IMR-90 (cell line): ENCODE measurements around the gene ZNF800. TPM values are rescaled to one million over a fixed set of nuclear protein-coding genes. Genes with fewer than 3 reads are reported as not detected.

Experiments used
- ATAC-seq: fragments of 200-7000 bp; cut with Tn5 transposase; 2 replicates; pipeline ENCODE4 v1.9.1; 2020; ENCODE audit warnings: low read depth, mild to moderate bottlenecking, moderate library complexity
- BruUV-seq: library from RNA; stranded (reverse); fragments of 400-500 nt; replicated peaks from 2 replicates; lab custom pipeline; 2021; lab: Mats Ljungman, UMichigan
- CTCF ChIA-PET: fragments of 300-600 bp; formaldehyde crosslinking; extraction: SDS; loops from one replicate; lab custom pipeline; 2021; ENCODE audit warnings: antibody characterized with exemption; lab: Yijun Ruan, JAX
- POLR2A ChIA-PET: fragments of 300-600 bp; sonication (Branson Sonifier 250); formaldehyde crosslinking; loops from one replicate; lab custom pipeline; 2022; ENCODE audit warnings: antibody characterized with exemption; ENCODE audit not compliant: unreplicated experiment; lab: Charles Lee
- DNase-seq: peaks from one replicate; pipeline ENCODE4 v3.0.0; 2013
- H2AFZ ChIP-seq: replicated peaks from 2 replicates; pipeline ENCODE3; 2013; ENCODE audit warnings: low read length, mild to moderate bottlenecking; ENCODE audit not compliant: poor library complexity
- H2AK5ac ChIP-seq: 2 replicates; pipeline ENCODE4 v1.6.1; 2013; ENCODE audit warnings: low read depth, low read length, inconsistent platforms
- H2AK9ac ChIP-seq: replicated peaks from 2 replicates; pipeline ENCODE3; 2013; ENCODE audit warnings: mild to moderate bottlenecking, low read depth, low read length, moderate library complexity; ENCODE audit not compliant: poor library complexity
- H2BK120ac ChIP-seq: 2 replicates; pipeline ENCODE4 v1.6.1; 2013; ENCODE audit warnings: low read depth, low read length, inconsistent platforms
- H2BK15ac ChIP-seq: 3 replicates; pipeline ENCODE4 v1.6.1; 2013; ENCODE audit warnings: low read depth, low read length, inconsistent platforms
- H2BK20ac ChIP-seq: 2 replicates; pipeline ENCODE4 v1.6.1; 2013; ENCODE audit warnings: low read depth, mild to moderate bottlenecking, inconsistent platforms, low read length, moderate library complexity
- H2BK5ac ChIP-seq: 2 replicates; pipeline ENCODE4 v1.6.1; 2013; ENCODE audit warnings: mild to moderate bottlenecking, low read depth, low read length, inconsistent platforms; ENCODE audit not compliant: poor library complexity, severe bottlenecking
- H3K14ac ChIP-seq: replicated peaks from 2 replicates; pipeline ENCODE4 v1.6.1; 2013; ENCODE audit warnings: low read depth, low read length, inconsistent platforms
- H3K18ac ChIP-seq: 2 replicates; pipeline ENCODE4 v1.6.1; 2013; ENCODE audit warnings: low read depth, low read length, control low read depth
- H3K23ac ChIP-seq: 2 replicates; pipeline ENCODE4 v1.6.1; 2013; ENCODE audit warnings: low read depth, low read length, inconsistent platforms
- H3K27ac ChIP-seq: 2 replicates; pipeline ENCODE4 v1.5.1; 2013; ENCODE audit warnings: mild to moderate bottlenecking, control low read depth, low read length; ENCODE audit not compliant: insufficient read depth
- H3K27me3 ChIP-seq: 2 replicates; pipeline ENCODE4 v1.6.1; 2013; ENCODE audit warnings: low read length; ENCODE audit not compliant: control insufficient read depth, insufficient read depth
- H3K36me3 ChIP-seq: 2 replicates; pipeline ENCODE4 v1.6.1; 2013; ENCODE audit warnings: low read length, mixed read lengths; ENCODE audit not compliant: control insufficient read depth, insufficient read depth
- H3K4ac ChIP-seq: 2 replicates; pipeline ENCODE4 v1.6.1; 2013; ENCODE audit warnings: low read depth, low read length, inconsistent platforms
- H3K4me1 ChIP-seq: 2 replicates; pipeline ENCODE4 v1.6.1; 2013; ENCODE audit warnings: low read length, mixed read lengths; ENCODE audit not compliant: control insufficient read depth, insufficient read depth
- H3K4me2 ChIP-seq: 2 replicates; pipeline ENCODE4 v1.6.1; 2013; ENCODE audit warnings: low read depth, mild to moderate bottlenecking, control low read depth, low read length, moderate library complexity
- H3K4me3 ChIP-seq: 2 replicates; pipeline ENCODE4 v1.5.1; 2013; ENCODE audit warnings: low read depth, mild to moderate bottlenecking, control low read depth, low read length, moderate library complexity; ENCODE audit not compliant: insufficient read depth
- H3K56ac ChIP-seq: 2 replicates; pipeline ENCODE4 v1.6.1; 2013; ENCODE audit warnings: low read length, inconsistent platforms; ENCODE audit not compliant: insufficient read depth; ENCODE audit errors: extremely low read depth
- H3K79me1 ChIP-seq, 2 experiments: 2 replicates each; pipeline ENCODE4 v1.6.1; 2013; ENCODE audit warnings: low read length in 2 of 2, inconsistent platforms in 1 of 2, low read depth in 1 of 2
- H3K9ac ChIP-seq: 2 replicates; pipeline ENCODE4 v1.6.1; 2013; ENCODE audit warnings: low read depth, low read length, control low read depth
- H3K9me1 ChIP-seq: 2 replicates; pipeline ENCODE4 v1.6.1; 2013; ENCODE audit warnings: low read length, inconsistent platforms; ENCODE audit not compliant: insufficient read depth
- H3K9me3 ChIP-seq: 2 replicates; pipeline ENCODE4 v1.6.1; 2013; ENCODE audit warnings: low read length; ENCODE audit not compliant: control insufficient read depth, insufficient read depth
- H4K20me1 ChIP-seq: 2 replicates; pipeline ENCODE4 v1.6.1; 2013; ENCODE audit warnings: low read length, inconsistent platforms; ENCODE audit not compliant: insufficient read depth
- H4K5ac ChIP-seq: 2 replicates; pipeline ENCODE4 v1.6.1; 2013; ENCODE audit warnings: mild to moderate bottlenecking, low read depth, low read length, control low read depth
- H4K8ac ChIP-seq, 2 experiments: 2 replicates each; pipeline ENCODE4 v1.6.1; 2013; ENCODE audit warnings: low read depth in 2 of 2, low read length in 2 of 2, control low read depth in 1 of 2, inconsistent platforms in 1 of 2
- H4K91ac ChIP-seq: 2 replicates; pipeline ENCODE4 v1.6.1; 2013; ENCODE audit warnings: low read depth, low read length, inconsistent platforms; ENCODE audit not compliant: insufficient read depth
- RFX5 ChIP-seq: IDR thresholded peaks from 2 replicates; pipeline ENCODE4 v1.8.0; 2012; ENCODE audit warnings: low read depth, mild to moderate bottlenecking, low read length, moderate library complexity
- SMC3 ChIP-seq: fragments of 150-350 bp; IDR thresholded peaks from 2 replicates; pipeline ENCODE4 v1.6.1; 2016; ENCODE audit warnings: low read depth, mild to moderate bottlenecking, antibody characterized with exemption, low read length, moderate library complexity
- WGBS, 2 experiments: methylation state at CpG; one replicate each; pipeline versions ENCODE4 v1.1.5 to v1.1.7; 2013; ENCODE audit warnings: missing lambda C conversion rate in 2 of 2; ENCODE audit not compliant: insufficient read length in 1 of 2; ENCODE audit errors: extremely low coverage in 2 of 2; 5-methylcytosine and 5-hydroxymethylcytosine counted together
- dilution Hi-C: fragments of 300-500 bp; cut with HindIII; formaldehyde crosslinking; loops from one replicate; pipeline ENCODE4 v1.14.3; 2018; ENCODE audit warnings: low sequenced_read_pairs; ENCODE audit not compliant: unreplicated experiment
- in situ Hi-C: fragments of 300-500 bp; cut with MboI; formaldehyde crosslinking; loops from 3 replicates; pipeline ENCODE4 v1.14.3; 2019; ENCODE audit warnings: low sequenced_read_pairs, inconsistent platforms, mixed read lengths
- intact Hi-C: fragments of 100-400 bp; cut with micrococcal nuclease; formaldehyde crosslinking; loops from 2 replicates; pipeline ENCODE4 v1.10.0; 2022
- polyA plus RNA-seq, 3 experiments: library from polyadenylated mRNA; depleted of rRNA; stranded (reverse); fragments of >200 nt; gene quantifications; 2 replicates each; pipeline ENCODE4 v1.2.3, GENCODE V29; 2012; ENCODE audit warnings: low replicate concordance in 1 of 3
- total RNA-seq: library from RNA; depleted of rRNA; stranded (reverse); fragments of >200 nt; gene quantifications from 2 replicates; pipeline ENCODE4 v1.2.3, GENCODE V29; 2012

ZNF800 gene
- total and polyA plus RNA-seq, 2 of the 4 experiments (the other 2 are of a cell fraction) = 6.9 to 13.1 TPM

DNA sequence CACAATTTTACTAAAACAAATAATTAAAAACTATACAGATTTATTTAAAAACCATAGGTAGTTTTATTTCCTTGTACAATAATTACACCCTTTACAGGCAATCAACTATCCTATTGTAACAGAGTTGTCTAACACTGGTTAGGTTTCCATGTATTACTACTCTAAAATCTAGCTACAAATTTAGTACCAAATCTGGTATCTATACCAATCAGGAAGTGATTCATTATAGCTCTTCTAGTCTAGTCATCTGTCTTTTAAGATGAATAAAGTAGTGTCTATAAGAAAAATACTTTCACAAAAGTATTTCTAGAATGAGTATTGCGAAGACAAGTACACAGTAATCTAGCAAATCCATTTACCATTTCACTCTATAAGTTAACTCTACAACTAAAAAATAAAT, 16.9 kb downstream of the ZNF800 start:
- H3K4ac ChIP-seq = no peak overlapping the region
- intact Hi-C loops = loop anchor here (10.0 kb wide), 1 partner anchor 839 kb away; no protein-coding TSS in a partner anchor
- no peaks in the 10 kb centered on the region for H3K27me3 ChIP-seq
- H2BK15ac ChIP-seq = no peak overlapping the region
- H4K5ac ChIP-seq = no peak overlapping the region
- no peak overlapping the region for H2BK120ac ChIP-seq
- H3K4me3 ChIP-seq = no peak overlapping the region
- H3K36me3 ChIP-seq = peaks cover 10% of the 10 kb centered on the region
- no peak overlapping the region for H2BK20ac ChIP-seq
- no peak overlapping the region for H3K18ac ChIP-seq
- POLR2A ChIA-PET = no interaction called here
- BruUV-seq = no TSS peak
- H3K23ac ChIP-seq = no peak overlapping the region
- H3K9ac ChIP-seq = no peak overlapping the region
- no peak overlapping the region for H3K27ac ChIP-seq
- no peaks in the 10 kb centered on the region for H3K9me1 ChIP-seq
- H2AK5ac ChIP-seq = no peak overlapping the region
- in situ Hi-C loops = no loop called here
- whole genome bisulfite sequencing, 2 experiments = no CpG with 5 or more reads among the region's 1 CpG
- no peak overlapping the region for H2BK5ac ChIP-seq
- H3K4me1 ChIP-seq = no peaks in the 10 kb centered on the region
- H3K56ac ChIP-seq = no peak overlapping the region
- H4K20me1 ChIP-seq = no peaks in the 10 kb centered on the region; the same call in 1 of the 2 replicates
- TF ChIP-seq SMC3 (no peak), RFX5 (no peak)
- H3K79me1 ChIP-seq = peaks cover 5 to 6% of the 10 kb centered on the region in 2 experiments; a peak in 3 of 4 replicates
- ATAC-seq (no peak), DNase-seq (no peak)
- no peak overlapping the region for H2AFZ ChIP-seq
- CTCF ChIA-PET = no interaction called here
- no peak overlapping the region for H4K8ac ChIP-seq
- dilution Hi-C loops = no loop called here
- H2AK9ac ChIP-seq = no peak overlapping the region
- no peak overlapping the region for H4K91ac ChIP-seq
- no peaks in the 10 kb centered on the region for H3K9me3 ChIP-seq
- H3K14ac ChIP-seq = no peak overlapping the region
- no peak overlapping the region for H3K4me2 ChIP-seq
